NCI-H1092 treated with DMSO at 0.1 percent for 48 hours (cell line): ENCODE data around the gene VASH1.

Experiments used
- DNase-seq: peaks from one replicate; lab custom pipeline; 2025; lab: John Stamatoyannopoulos, UW

The VASH1 gene

GRCh38 chr14:76742966-76743365, 18.3 kb upstream of the VASH1 start:
- no peak for DNase-seq

GRCh38 chr14:76752744-76753143, 8.5 kb upstream of the VASH1 start:
- no peak for DNase-seq

- no peak for DNase-seq
These were observed 7.6 kb upstream of the VASH1 start for GRCh38 chr14:76753541-76754198.

- DNase-seq: no peak
These were observed 6.7 kb upstream of the VASH1 start for GRCh38 chr14:76754586-76754985.

GRCh38 chr14:76755610-76756370, 5.5 kb upstream of the VASH1 start:
- no peak for DNase-seq

GRCh38 chr14:76756371-76756750, 4.9 kb upstream of the VASH1 start:
- DNase-seq: no peak

- DNase-seq: no peak
These were observed 1.7 kb upstream of the VASH1 start for GRCh38 chr14:76759589-76759988.

- DNase-seq: no peak
These were observed 735 bp upstream of the VASH1 start for GRCh38 chr14:76760331-76761135.

- DNase-seq: peak; percentile 35
These were observed 717 bp downstream of the VASH1 start for GRCh38 chr14:76761960-76762410.

GRCh38 chr14:76762411-76763095, 1.3 kb downstream of the VASH1 start:
- no peak for DNase-seq

- DNase-seq: no peak
These were observed 2.1 kb downstream of the VASH1 start for GRCh38 chr14:76763096-76764041.

- DNase-seq: no peak
These were observed 4.2 kb downstream of the VASH1 start for GRCh38 chr14:76765461-76765931.

- no peak for DNase-seq
These were observed 6.7 kb downstream of the VASH1 start for GRCh38 chr14:76767681-76768656.

GRCh38 chr14:76768671-76769500, 7.6 kb downstream of the VASH1 start:
- no peak for DNase-seq

GRCh38 chr14:76769636-76770292, 8.5 kb downstream of the VASH1 start:
- DNase-seq: no peak

GRCh38 chr14:76770521-76771436, 9.5 kb downstream of the VASH1 start:
- DNase-seq: no peak

GRCh38 chr14:76771437-76771980, 10.2 kb downstream of the VASH1 start:
- no peak for DNase-seq
